NCI-H2196 (cell line): Measurements from ENCODE around the gene CADM2.
"Not testable (repeated sequence)": the region's sequence is repeated elsewhere in the genome, so short reads cannot be mapped to it uniquely, and the experiment has no call there.

Experiments used
- DNase-seq: peaks from one replicate; lab custom pipeline; 2025; ENCODE audit not compliant: unreplicated experiment; lab: John Stamatoyannopoulos, UW

The CADM2 gene

GRCh38 chr3:85631070-85631469, 672.3 kb downstream of the CADM2 start:
- no peak for DNase-seq

- no peak for DNase-seq
Observed at GRCh38 chr3:85632921-85633320, 674.1 kb downstream of the CADM2 start.

DNA sequence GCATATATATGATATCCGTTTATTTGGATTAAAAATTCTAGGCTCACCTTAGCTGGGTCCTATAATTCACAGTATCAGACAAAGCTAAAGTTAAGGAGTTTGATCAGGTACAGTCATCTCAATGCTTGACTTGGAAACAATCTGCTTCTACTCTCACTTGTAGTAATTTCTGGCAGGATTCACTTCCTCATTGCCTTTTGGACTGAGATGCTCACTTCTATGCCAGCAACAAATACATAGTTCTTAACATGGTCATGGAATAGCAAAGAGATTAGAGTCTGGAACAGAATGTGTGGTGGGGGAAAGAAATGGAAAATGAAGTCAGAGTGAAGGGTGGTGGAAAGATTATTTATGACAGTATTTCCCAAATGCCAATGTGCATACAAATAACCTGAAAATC, 693.6 kb downstream of the CADM2 start:
- DNase-seq = no peak

DNA sequence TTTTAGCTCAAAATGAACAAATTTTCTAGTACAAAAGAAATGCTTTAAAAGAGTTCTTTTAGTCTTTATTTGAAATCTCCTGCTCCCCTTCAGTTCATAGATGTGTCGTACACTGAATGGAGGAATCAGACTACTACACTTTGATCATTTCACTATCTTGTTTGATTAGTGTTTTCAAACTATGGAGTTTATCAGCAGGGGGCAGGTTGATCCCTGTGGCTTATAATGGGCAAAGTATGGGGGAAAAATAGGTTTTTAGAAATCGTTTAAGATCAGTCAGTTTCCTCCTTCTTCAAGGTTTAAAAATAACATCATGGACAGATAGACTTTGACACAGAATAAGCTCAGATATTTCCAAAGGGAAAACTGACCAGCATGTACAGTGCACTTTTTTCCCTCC, 701.7 kb downstream of the CADM2 start:
- DNase-seq = no peak

- no peak for DNase-seq
Observed at GRCh38 chr3:85662462-85662861, 703.7 kb downstream of the CADM2 start.

DNA sequence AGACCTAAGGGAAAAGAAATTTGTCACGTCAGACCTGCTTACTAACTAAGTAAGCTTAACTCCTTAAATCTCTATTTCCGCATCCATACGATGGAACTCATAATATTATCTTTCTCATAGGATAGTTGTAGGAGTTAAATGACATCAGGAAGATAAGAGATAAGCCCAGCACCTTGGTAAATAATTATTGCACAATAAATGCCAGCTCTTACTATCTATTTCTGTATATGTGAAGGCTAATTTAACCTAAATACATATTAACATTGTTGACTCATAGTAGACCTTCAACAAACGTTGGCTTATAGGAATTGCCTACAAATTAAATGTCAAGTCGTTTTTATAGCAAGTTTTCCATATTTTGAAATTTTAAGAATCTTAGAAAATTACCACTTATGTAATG, 709.0 kb downstream of the CADM2 start:
- DNase-seq = no peak

GRCh38 chr3:85670634-85671205, 711.9 kb downstream of the CADM2 start:
- DNase-seq = no peak

- DNase-seq = no peak
Observed at GRCh38 chr3:85672761-85673160, 714.0 kb downstream of the CADM2 start.

DNA sequence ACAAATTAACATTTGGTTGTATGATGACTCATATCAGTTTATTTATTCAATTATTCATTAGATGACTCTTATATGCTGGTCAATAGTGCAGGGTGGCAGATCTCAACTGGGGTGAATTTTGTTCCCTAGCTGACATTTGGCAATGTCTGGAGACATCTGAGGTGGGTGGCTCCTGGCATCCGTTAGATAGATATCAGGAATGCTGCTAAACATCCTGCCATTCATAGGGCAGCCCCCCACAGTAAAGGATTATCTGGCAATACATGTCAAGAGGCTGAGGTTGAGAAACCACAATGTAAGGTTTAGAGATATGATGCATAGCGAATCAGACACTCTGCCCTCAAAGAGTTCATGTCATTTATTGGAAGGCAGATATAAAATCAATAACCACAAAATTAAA, 719.9 kb downstream of the CADM2 start:
- DNase-seq = no peak

GRCh38 chr3:85681906-85682305, 723.1 kb downstream of the CADM2 start:
- no peak for DNase-seq

- no peak for DNase-seq
Observed at GRCh38 chr3:85691196-85691595, 732.4 kb downstream of the CADM2 start.

- DNase-seq = no peak
Observed at GRCh38 chr3:85697156-85697555, 738.4 kb downstream of the CADM2 start.

- DNase-seq = no peak
Observed at GRCh38 chr3:85706130-85706529, 747.3 kb downstream of the CADM2 start.

DNA sequence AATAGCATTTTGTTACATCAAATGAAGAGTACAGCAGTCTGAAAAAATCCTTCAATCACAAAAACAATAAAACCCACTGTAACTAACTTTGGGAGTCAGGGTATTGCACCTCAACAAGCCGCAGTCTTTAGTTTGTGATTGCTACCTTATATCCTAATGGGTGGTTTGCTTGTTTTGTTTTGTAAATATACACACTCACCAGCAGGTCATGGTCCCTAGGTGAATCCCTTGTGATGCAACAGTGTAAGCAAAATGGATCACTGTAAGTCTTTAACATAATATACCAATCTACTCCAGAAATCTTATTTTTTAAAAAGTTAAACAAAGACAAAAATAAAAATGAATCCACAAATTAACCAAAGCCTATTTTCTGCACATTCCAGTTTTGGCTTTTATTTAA, 749.5 kb downstream of the CADM2 start:
- DNase-seq = not testable (repeated sequence)

GRCh38 chr3:85709346-85709892, 750.6 kb downstream of the CADM2 start:
- no peak for DNase-seq

- DNase-seq = no peak
Observed at GRCh38 chr3:85710490-85710889, 751.7 kb downstream of the CADM2 start.

- DNase-seq = no peak
Observed at GRCh38 chr3:85721409-85722145, 762.8 kb downstream of the CADM2 start.

GRCh38 chr3:85725809-85726208, 767.0 kb downstream of the CADM2 start:
- DNase-seq = no peak

DNA sequence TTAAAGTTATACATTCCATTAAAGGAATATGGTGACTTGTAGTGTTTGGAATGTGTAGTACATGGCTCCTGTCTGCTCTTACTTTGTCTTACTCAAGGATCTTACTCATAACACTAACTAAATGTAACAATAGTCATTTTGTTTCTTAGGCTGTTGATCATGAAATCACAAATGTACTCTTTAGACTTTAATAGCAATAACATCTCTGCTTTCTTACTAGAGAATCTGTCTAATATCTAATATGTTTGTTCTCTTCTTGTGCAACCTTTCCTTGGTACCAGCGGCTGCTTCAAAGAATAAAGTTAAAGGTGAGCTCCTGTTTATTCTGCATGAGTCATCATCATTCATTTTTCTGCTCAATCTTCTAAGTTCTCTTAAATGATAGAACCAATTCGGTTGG, 767.5 kb downstream of the CADM2 start:
- DNase-seq = no peak

DNA sequence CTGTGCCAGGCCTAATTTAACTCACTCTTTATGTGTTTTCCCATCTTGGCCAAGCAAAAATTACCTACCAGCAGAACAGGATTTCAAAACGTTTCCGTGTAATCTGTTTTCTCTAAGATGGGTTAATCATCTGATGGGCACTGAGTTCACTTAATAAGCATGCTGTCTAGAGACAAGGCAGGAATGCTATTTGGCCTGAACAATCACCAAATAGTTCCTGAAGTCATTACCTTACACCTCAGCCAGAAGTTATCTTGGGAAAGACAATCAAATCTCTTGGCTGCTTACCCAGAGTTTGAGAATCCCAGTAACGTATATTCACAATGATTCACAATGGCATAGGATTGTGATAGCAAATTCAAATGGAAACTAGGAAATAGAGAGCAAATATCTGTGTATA, 779.1 kb downstream of the CADM2 start:
- no peak for DNase-seq

GRCh38 chr3:85740561-85740960, 781.8 kb downstream of the CADM2 start:
- no peak for DNase-seq

DNA sequence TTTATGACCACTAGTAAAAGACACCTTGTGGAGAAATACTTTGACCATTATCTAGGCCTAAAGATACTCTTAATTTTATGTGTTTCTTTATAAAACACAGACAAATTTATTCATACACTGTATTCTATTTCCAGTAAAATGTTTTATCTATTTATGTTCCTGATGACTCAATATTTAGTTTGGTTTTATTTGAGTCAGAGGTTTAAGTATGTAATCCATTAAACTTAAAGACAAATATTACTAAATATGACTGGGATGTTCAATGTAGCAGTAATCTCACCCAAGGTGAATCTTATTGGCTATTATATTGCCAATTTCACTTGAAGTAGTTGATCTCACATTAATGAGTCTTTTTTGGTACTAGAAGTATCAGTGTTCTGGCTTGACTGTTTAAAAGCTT, 799.7 kb downstream of the CADM2 start:
- no peak for DNase-seq

DNA sequence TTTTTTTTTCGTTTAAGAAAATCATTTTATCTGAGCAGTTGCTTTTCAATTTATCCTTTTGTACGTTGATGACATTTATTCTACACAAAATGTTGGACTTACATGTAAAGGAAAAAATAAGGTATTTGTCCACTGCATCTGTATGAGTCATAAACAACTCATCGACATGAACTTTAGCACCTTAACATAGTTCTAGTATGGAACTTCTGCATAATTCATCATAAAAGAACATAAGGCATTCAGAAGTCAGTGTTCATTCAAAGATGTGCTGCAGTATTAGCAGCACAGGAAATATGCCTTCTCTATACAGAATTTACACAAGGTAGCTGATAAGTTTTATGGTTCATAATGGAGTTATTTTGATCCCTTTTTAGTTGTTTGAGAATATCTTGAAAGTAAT, 801.6 kb downstream of the CADM2 start:
- no peak for DNase-seq
